Liver (tissue), 9 donors: Measurements from ENCODE around the gene TAF1B. TPM values are rescaled to one million over a fixed set of nuclear protein-coding genes. Genes with fewer than 3 reads are reported as not detected.

ENCODE experiments used
- DNase-seq: peaks from one replicate; pipeline ENCODE4 v3.0.0-alpha.2; 2017; ENCODE audit warnings: low spot score
- H3K27ac ChIP-seq, 2 donors: one replicate each; pipeline ENCODE4 v1.7.0; 2013; ENCODE audit warnings: inconsistent platforms in 2 of 2, low read length in 2 of 2, control low read depth in 1 of 2, low read depth in 1 of 2, mild to moderate bottlenecking in 1 of 2
- H3K27me3 ChIP-seq, 4 donors: one replicate each; pipeline versions ENCODE4 v1.6.1 to v1.7.0; 2013; ENCODE audit warnings: low read length in 3 of 4, inconsistent platforms in 1 of 4, mild to moderate bottlenecking in 1 of 4, moderate library complexity in 1 of 4; ENCODE audit not compliant: control insufficient read depth in 4 of 4, insufficient read depth in 4 of 4
- H3K36me3 ChIP-seq, 4 donors: one replicate each; pipeline versions ENCODE4 v1.6.1 to v1.7.0; 2013; ENCODE audit warnings: low read length in 3 of 4, mild to moderate bottlenecking in 3 of 4, low read depth in 1 of 4, moderate library complexity in 1 of 4; ENCODE audit not compliant: control insufficient read depth in 4 of 4, insufficient read depth in 3 of 4
- H3K4me1 ChIP-seq, 4 donors: one replicate each; pipeline versions ENCODE4 v1.6.1 to v1.7.0; 2013; ENCODE audit warnings: low read length in 3 of 4, mild to moderate bottlenecking in 3 of 4, moderate library complexity in 1 of 4; ENCODE audit not compliant: control insufficient read depth in 4 of 4, insufficient read depth in 4 of 4
- H3K4me3 ChIP-seq, 3 donors: one replicate each; pipeline versions ENCODE4 v1.6.1 to v1.7.0; 2013; ENCODE audit warnings: low read length in 3 of 3, control low read depth in 1 of 3, low read depth in 1 of 3, mild to moderate bottlenecking in 1 of 3
- H3K9ac ChIP-seq, 2 donors: one replicate each; pipeline ENCODE4 v1.7.0; 2013; ENCODE audit warnings: low read length in 2 of 2, mild to moderate bottlenecking in 2 of 2, moderate library complexity in 2 of 2, control low read depth in 1 of 2, low read depth in 1 of 2
- H3K9me3 ChIP-seq, 4 donors: one replicate each; pipeline versions ENCODE4 v1.6.1 to v1.7.0; 2013; ENCODE audit warnings: low read length in 3 of 4; ENCODE audit not compliant: control insufficient read depth in 4 of 4
- EGR1 ChIP-seq, 2 donors: IDR thresholded peaks; 2 replicates each; pipeline ENCODE4 v1.6.1; 2016 to 2018; ENCODE audit warnings: antibody characterized with exemption in 2 of 2, low read depth in 2 of 2
- FOXA1 ChIP-seq: IDR thresholded peaks from 2 replicates; pipeline ENCODE4 v1.6.1; 2016; ENCODE audit warnings: antibody characterized with exemption
- FOXA2 ChIP-seq: IDR thresholded peaks from 2 replicates; pipeline ENCODE4 v1.6.1; 2016; ENCODE audit warnings: antibody characterized with exemption
- GABPA ChIP-seq, 2 donors: IDR thresholded peaks in 1 of 2; conservative IDR thresholded peaks in 1 of 2; 2 replicates each; pipeline ENCODE4 v1.6.1; 2016; ENCODE audit warnings: antibody characterized with exemption in 2 of 2, mild to moderate bottlenecking in 1 of 2, moderate library complexity in 1 of 2
- HNF4A ChIP-seq, 2 donors: conservative IDR thresholded peaks; 2 replicates each; pipeline ENCODE4 v1.6.1; 2016; ENCODE audit warnings: antibody characterized with exemption in 2 of 2, mild to moderate bottlenecking in 2 of 2
- HNF4G ChIP-seq: IDR thresholded peaks from 2 replicates; pipeline ENCODE4 v1.6.1; 2016; ENCODE audit warnings: antibody characterized with exemption
- JUND ChIP-seq, 2 donors: IDR thresholded peaks; 2 replicates each; pipeline ENCODE4 v1.6.1; 2016; ENCODE audit warnings: antibody characterized with exemption in 2 of 2
- NR2F2 ChIP-seq: IDR thresholded peaks from 2 replicates; pipeline ENCODE4 v1.6.1; 2016; ENCODE audit warnings: antibody characterized with exemption
- RAD21 ChIP-seq, 2 donors: IDR thresholded peaks; 2 replicates each; pipeline ENCODE4 v1.6.1; 2016; ENCODE audit warnings: antibody characterized with exemption in 2 of 2, mild to moderate bottlenecking in 2 of 2
- RXRA ChIP-seq, 2 donors: IDR thresholded peaks; 2 replicates each; pipeline ENCODE4 v1.6.1; 2017 to 2018; ENCODE audit warnings: antibody characterized with exemption in 2 of 2, mild to moderate bottlenecking in 1 of 2
- SP1 ChIP-seq: IDR thresholded peaks from 2 replicates; pipeline ENCODE4 v1.6.1; 2018; ENCODE audit warnings: antibody characterized with exemption, mild to moderate bottlenecking
- TAF1 ChIP-seq: conservative IDR thresholded peaks from 2 replicates; pipeline ENCODE4 v1.6.1; 2016; ENCODE audit warnings: antibody characterized with exemption, mild to moderate bottlenecking
- YY1 ChIP-seq: IDR thresholded peaks from 2 replicates; pipeline ENCODE4 v1.6.1; 2016; ENCODE audit warnings: antibody characterized with exemption, mild to moderate bottlenecking
- WGBS: extraction: QIAGEN DNeasy Blood & Tissue Kit; methylation state at CpG from one replicate; pipeline ENCODE4 v1.1.7; 2013; 5-methylcytosine and 5-hydroxymethylcytosine counted together
- polyA plus RNA-seq, 2 donors: library from polyadenylated mRNA; stranded (reverse) in 1 of 2; unstranded in 1 of 2; fragments of 200-250 nt in 1 of 2; fragments of >200 nt in 1 of 2; fragmentation: Nextera tagmentation in 1 of 2; extraction: Ambion mirVana in 1 of 2; gene quantifications; one replicate each; pipeline versions ENCODE4 v1.2.1 to v1.2.3, GENCODE V29; 2013 to 2015
- total RNA-seq, 2 donors: library from RNA; depleted of rRNA; stranded (reverse); fragments of >200 nt; gene quantifications; one replicate each; pipeline ENCODE4 v1.2.3, GENCODE V29; 2014
- TF ChIP-seq, protein P1 (sequence below): IDR thresholded peaks from 2 replicates; pipeline ENCODE4 v1.6.1; 2016; ENCODE audit warnings: antibody characterized with exemption
- TF ChIP-seq, protein P2 (sequence below): IDR thresholded peaks from 2 replicates; pipeline ENCODE4 v1.6.1; 2016; ENCODE audit warnings: antibody characterized with exemption
- TF ChIP-seq, protein P3 (sequence below): IDR thresholded peaks from 2 replicates; pipeline ENCODE4 v1.6.1; 2016; ENCODE audit warnings: antibody characterized with exemption
- TF ChIP-seq, protein P4 (sequence below): fragments of 150-350 bp; IDR thresholded peaks from 2 replicates; pipeline ENCODE4 v1.5.1; 2017; ENCODE audit warnings: improper control_type of control experiment, low read depth, low read length; ENCODE audit not compliant: missing input control
- TF ChIP-seq, protein P5 (sequence below): IDR thresholded peaks from 2 replicates; pipeline ENCODE4 v1.6.1; 2016; ENCODE audit warnings: antibody characterized with exemption, mild to moderate bottlenecking
- donor health status: healthy.
- donor health status: healthy.
- donor health status: healthy.
- donor health status: healthy.
- donor health status: healthy.

The TAF1B gene
- total and polyA plus RNA-seq, 4 donors = 3.1 to 17.2 (median 5.6) TPM

DNA sequence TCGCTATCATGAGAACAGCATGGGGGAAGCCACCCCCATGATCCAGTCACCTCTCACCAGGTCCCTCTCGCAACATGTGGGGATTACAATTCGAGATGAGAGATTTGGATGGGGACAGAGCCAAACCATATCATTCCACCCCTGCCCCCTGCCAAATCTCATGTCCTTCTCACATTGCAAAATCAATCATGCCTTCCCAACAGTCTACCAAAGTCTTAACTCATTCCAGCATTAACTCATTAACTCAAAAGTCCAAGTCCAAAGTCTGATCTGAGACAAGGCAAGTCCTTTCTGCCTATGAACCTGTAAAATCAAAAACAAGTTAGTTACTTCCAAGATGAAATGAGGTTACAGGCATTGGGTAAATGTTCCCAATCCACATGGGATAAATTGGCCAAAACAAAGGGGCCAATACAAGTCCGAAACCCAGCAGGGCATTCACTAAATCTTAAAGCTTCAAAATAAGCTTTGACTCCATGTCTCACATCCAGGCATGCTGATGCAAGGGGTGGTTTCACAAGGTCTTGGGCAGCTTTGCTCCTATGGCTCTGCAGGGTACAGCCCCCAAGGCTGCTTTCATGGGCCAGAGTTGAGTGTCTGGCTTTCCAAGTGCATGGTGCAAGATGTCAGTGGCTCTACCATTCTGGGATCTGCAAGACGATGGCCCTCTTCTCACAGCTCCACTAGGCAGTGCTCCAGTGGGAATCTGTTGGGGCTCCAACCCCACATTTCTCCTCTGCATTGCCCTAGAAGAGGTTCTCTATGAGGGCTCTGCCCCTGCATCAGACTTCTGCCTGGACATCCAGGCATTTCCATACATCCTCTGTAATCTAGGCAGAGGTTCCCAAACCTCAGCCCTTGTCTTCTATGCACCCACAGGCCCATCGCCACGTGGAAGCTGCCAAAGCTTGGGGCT lies 14.8 kb downstream of the TAF1B start:
- WGBS = 83% methylated on average over 7 of the region's 7 CpGs
- peaks cover 0 to 8% (median 3%) of the 10 kb centered on the region in 4 donors for H3K9me3 ChIP-seq
- H3K4me1 ChIP-seq = no peaks in the 10 kb centered on the region
- TF ChIP-seq YY1 (no peak), GABPA (IDR thresholded peaks at IDR 0.05 in 1 of 2, conservative IDR thresholded peaks at IDR 0.05 in 1 of 2) (no peak), TAF1 (no peak), HNF4A (conservative IDR thresholded peaks at IDR 0.05) (peak; percentile 80 to 91), FOXA1 (no peak), JUND (IDR thresholded peaks at IDR 0.05) (no peak), FOXA2 (no peak), RXRA (IDR thresholded peaks at IDR 0.05) (peak in 1 of 2 donors; percentile 28), HNF4G (peak; percentile 77), SP1 (peak; percentile 59), NR2F2 (no peak), EGR1 (IDR thresholded peaks at IDR 0.05; ENCODE audit: low read depth in 2 of 2) (no peak), RAD21 (IDR thresholded peaks at IDR 0.05) (peak in 1 of 2 donors; percentile 10)
- TF ChIP-seq, protein P1, sequence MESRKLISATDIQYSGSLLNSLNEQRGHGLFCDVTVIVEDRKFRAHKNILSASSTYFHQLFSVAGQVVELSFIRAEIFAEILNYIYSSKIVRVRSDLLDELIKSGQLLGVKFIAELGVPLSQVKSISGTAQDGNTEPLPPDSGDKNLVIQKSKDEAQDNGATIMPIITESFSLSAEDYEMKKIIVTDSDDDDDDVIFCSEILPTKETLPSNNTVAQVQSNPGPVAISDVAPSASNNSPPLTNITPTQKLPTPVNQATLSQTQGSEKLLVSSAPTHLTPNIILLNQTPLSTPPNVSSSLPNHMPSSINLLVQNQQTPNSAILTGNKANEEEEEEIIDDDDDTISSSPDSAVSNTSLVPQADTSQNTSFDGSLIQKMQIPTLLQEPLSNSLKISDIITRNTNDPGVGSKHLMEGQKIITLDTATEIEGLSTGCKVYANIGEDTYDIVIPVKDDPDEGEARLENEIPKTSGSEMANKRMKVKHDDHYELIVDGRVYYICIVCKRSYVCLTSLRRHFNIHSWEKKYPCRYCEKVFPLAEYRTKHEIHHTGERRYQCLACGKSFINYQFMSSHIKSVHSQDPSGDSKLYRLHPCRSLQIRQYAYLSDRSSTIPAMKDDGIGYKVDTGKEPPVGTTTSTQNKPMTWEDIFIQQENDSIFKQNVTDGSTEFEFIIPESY = no peak
- TF ChIP-seq, protein P2, sequence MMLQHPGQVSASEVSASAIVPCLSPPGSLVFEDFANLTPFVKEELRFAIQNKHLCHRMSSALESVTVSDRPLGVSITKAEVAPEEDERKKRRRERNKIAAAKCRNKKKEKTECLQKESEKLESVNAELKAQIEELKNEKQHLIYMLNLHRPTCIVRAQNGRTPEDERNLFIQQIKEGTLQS = no peak
- TF ChIP-seq, protein P3, sequence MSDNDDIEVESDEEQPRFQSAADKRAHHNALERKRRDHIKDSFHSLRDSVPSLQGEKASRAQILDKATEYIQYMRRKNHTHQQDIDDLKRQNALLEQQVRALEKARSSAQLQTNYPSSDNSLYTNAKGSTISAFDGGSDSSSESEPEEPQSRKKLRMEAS = no peak
- TF ChIP-seq, protein P4, sequence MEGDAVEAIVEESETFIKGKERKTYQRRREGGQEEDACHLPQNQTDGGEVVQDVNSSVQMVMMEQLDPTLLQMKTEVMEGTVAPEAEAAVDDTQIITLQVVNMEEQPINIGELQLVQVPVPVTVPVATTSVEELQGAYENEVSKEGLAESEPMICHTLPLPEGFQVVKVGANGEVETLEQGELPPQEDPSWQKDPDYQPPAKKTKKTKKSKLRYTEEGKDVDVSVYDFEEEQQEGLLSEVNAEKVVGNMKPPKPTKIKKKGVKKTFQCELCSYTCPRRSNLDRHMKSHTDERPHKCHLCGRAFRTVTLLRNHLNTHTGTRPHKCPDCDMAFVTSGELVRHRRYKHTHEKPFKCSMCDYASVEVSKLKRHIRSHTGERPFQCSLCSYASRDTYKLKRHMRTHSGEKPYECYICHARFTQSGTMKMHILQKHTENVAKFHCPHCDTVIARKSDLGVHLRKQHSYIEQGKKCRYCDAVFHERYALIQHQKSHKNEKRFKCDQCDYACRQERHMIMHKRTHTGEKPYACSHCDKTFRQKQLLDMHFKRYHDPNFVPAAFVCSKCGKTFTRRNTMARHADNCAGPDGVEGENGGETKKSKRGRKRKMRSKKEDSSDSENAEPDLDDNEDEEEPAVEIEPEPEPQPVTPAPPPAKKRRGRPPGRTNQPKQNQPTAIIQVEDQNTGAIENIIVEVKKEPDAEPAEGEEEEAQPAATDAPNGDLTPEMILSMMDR = no peak
- TF ChIP-seq, protein P5, sequence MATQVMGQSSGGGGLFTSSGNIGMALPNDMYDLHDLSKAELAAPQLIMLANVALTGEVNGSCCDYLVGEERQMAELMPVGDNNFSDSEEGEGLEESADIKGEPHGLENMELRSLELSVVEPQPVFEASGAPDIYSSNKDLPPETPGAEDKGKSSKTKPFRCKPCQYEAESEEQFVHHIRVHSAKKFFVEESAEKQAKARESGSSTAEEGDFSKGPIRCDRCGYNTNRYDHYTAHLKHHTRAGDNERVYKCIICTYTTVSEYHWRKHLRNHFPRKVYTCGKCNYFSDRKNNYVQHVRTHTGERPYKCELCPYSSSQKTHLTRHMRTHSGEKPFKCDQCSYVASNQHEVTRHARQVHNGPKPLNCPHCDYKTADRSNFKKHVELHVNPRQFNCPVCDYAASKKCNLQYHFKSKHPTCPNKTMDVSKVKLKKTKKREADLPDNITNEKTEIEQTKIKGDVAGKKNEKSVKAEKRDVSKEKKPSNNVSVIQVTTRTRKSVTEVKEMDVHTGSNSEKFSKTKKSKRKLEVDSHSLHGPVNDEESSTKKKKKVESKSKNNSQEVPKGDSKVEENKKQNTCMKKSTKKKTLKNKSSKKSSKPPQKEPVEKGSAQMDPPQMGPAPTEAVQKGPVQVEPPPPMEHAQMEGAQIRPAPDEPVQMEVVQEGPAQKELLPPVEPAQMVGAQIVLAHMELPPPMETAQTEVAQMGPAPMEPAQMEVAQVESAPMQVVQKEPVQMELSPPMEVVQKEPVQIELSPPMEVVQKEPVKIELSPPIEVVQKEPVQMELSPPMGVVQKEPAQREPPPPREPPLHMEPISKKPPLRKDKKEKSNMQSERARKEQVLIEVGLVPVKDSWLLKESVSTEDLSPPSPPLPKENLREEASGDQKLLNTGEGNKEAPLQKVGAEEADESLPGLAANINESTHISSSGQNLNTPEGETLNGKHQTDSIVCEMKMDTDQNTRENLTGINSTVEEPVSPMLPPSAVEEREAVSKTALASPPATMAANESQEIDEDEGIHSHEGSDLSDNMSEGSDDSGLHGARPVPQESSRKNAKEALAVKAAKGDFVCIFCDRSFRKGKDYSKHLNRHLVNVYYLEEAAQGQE = no peak
- no peak overlapping the region for H3K4me3 ChIP-seq
- H3K9ac ChIP-seq = no peak overlapping the region
- DNase-seq = no peak
- H3K36me3 ChIP-seq = peaks cover 2 to 19% (median 7%) of the 10 kb centered on the region in 4 donors
- no peak overlapping the region for H3K27ac ChIP-seq
- no peaks in the 10 kb centered on the region for H3K27me3 ChIP-seq
